Mucosa of descending colon (tissue), 3 donors: ENCODE data around the gene VPS13D. TPM values are rescaled to one million over a fixed set of nuclear protein-coding genes. Genes with fewer than 3 reads are reported as not detected.

Experiments
- ATAC-seq: fragments of 200-7000 bp; cut with Tn5 transposase; one replicate; pipeline ENCODE4 v1.9.1; 2020; ENCODE audit warnings: mild to moderate bottlenecking, moderate library complexity
- DNase-seq, 3 donors: peaks; one replicate each; pipeline ENCODE4 v3.0.0-alpha.2; 2020
- H3K36me3 ChIP-seq: fragments of 200-600 bp; one replicate; pipeline ENCODE4 v1.8.0; 2021; ENCODE audit warnings: low read depth, mild to moderate bottlenecking
- H3K4me1 ChIP-seq: fragments of 200-600 bp; one replicate; pipeline ENCODE4 v1.8.0; 2021; ENCODE audit warnings: low read depth, mild to moderate bottlenecking
- H3K4me3 ChIP-seq: fragments of 200-600 bp; one replicate; pipeline ENCODE4 v1.8.0; 2021; ENCODE audit warnings: mild to moderate bottlenecking
- H3K9me3 ChIP-seq: fragments of 200-600 bp; one replicate; pipeline ENCODE4 v1.8.0; 2021; ENCODE audit warnings: mild to moderate bottlenecking
- CTCF ChIP-seq: fragments of 200-600 bp; IDR thresholded peaks from one replicate; pipeline ENCODE4 v1.8.0; 2022; ENCODE audit warnings: antibody characterized with exemption, mild to moderate bottlenecking
- intact Hi-C, 2 donors: fragments of 100-400 bp; cut with DNase I in 1 of 2; cut with micrococcal nuclease in 1 of 2; formaldehyde crosslinking; loops; one replicate each; pipeline versions ENCODE4 v1.11.0 to v1.11.1; 2022; cut with DNase I, micrococcal nuclease
- total RNA-seq, 3 donors: library from RNA; stranded (reverse); fragmentation: NEBNext Ultra II Directional in 2 of 3; extraction: Animal tissue kit (Norgen Biotek cat#: 25700) in 2 of 3; gene quantifications; one replicate each; pipeline versions ENCODE4 v1.2.1 to v1.2.4, GENCODE V29; 2021 to 2023
- donor health status: DM: no; HTN: no; CAD: no; lungs with moderate emphysema.
- donor health status: DM: no; HTN: no; CAD: no.
- donor health status: DM: no; HTN: yes; CAD: no.

The VPS13D gene
- total RNA-seq, 3 donors from 2014 or later: 70.1 to 96.6 (median 96.6) TPM

GRCh38 chr1:12441414-12442105 is 211.7 kb downstream of the VPS13D start:
- Histone ChIP-seq H3K36me3 (no peaks in the 10 kb centered on the region), H3K9me3 (no peaks in the 10 kb centered on the region), H3K4me3 (no peak overlapping the region), H3K4me1 (no peaks in the 10 kb centered on the region)
- intact Hi-C loops: no loop called here
- DNase-seq (no peak), ATAC-seq (no peak)
- no peak for TF ChIP-seq CTCF

GRCh38 chr1:12442217-12442616 is 212.4 kb downstream of the VPS13D start:
- ATAC-seq: no peak

GRCh38 chr1:12443151-12443550 is 213.3 kb downstream of the VPS13D start:
- Histone ChIP-seq H3K4me3 (no peak overlapping the region), H3K4me1 (no peaks in the 10 kb centered on the region), H3K36me3 (no peaks in the 10 kb centered on the region), H3K9me3 (no peaks in the 10 kb centered on the region)
- intact Hi-C loops: no loop called here
- DNase-seq: no peak
- ATAC-seq: no peak
- no peak for TF ChIP-seq CTCF

More at GRCh38 chr1:12442217-12442616, 212.4 kb downstream of the VPS13D start:
- no peak overlapping the region for H3K4me3 ChIP-seq
- H3K36me3 ChIP-seq: no peaks in the 10 kb centered on the region
- H3K4me1 ChIP-seq: no peaks in the 10 kb centered on the region
- H3K9me3 ChIP-seq: no peaks in the 10 kb centered on the region
- intact Hi-C loops: no loop called here
- no peak for TF ChIP-seq CTCF
- DNase-seq: no peak

GRCh38 chr1:12444329-12444841 is 214.6 kb downstream of the VPS13D start:
- intact Hi-C loops: no loop called here
- no peak for TF ChIP-seq CTCF
- Histone ChIP-seq H3K4me1 (no peaks in the 10 kb centered on the region), H3K4me3 (no peak overlapping the region), H3K9me3 (no peaks in the 10 kb centered on the region), H3K36me3 (no peaks in the 10 kb centered on the region)
- DNase-seq (no peak), ATAC-seq (no peak)

GRCh38 chr1:12445257-12445656 is 215.4 kb downstream of the VPS13D start:
- TF ChIP-seq CTCF: no peak
- no peak overlapping the region for H3K4me3 ChIP-seq
- DNase-seq (no peak), ATAC-seq (no peak)
- intact Hi-C loops: no loop called here
- no peaks in the 10 kb centered on the region for H3K36me3 ChIP-seq
- H3K9me3 ChIP-seq: no peaks in the 10 kb centered on the region
- H3K4me1 ChIP-seq: peaks cover 6% of the 10 kb centered on the region
